Psoas muscle (tissue), 8 donors: ENCODE data around the gene RHBDL3. TPM values are rescaled to one million over a fixed set of nuclear protein-coding genes. Genes with fewer than 3 reads are reported as not detected.

Experiments used
- ATAC-seq, 4 donors: fragments of 200-7000 bp; cut with Tn5 transposase; one replicate each; pipeline ENCODE4 v1.9.1; 2020; ENCODE audit warnings: moderate library complexity in 3 of 4, mild to moderate bottlenecking in 2 of 4
- DNase-seq, 2 donors: peaks; one replicate each; pipeline ENCODE4 v3.0.0-alpha.2; 2020
- H3K27ac ChIP-seq: fragments of 200-600 bp; one replicate; pipeline ENCODE4 v1.8.0; 2022
- H3K27me3 ChIP-seq, 3 donors: fragments of 200-600 bp in 1 of 3; one replicate each; pipeline versions ENCODE4 v1.6.1 to v1.8.0; 2013 to 2022; ENCODE audit warnings: low read length in 2 of 3, mild to moderate bottlenecking in 2 of 3, moderate library complexity in 1 of 3; ENCODE audit not compliant: insufficient read depth in 3 of 3
- H3K36me3 ChIP-seq, 2 donors: fragments of 200-600 bp in 1 of 2; one replicate each; pipeline versions ENCODE4 v1.6.1 to v1.8.0; 2013 to 2022; ENCODE audit warnings: low read depth in 1 of 2, mild to moderate bottlenecking in 1 of 2, moderate library complexity in 1 of 2; ENCODE audit not compliant: insufficient read depth in 1 of 2
- H3K4me1 ChIP-seq: fragments of 200-600 bp; one replicate; pipeline ENCODE4 v1.8.0; 2022
- H3K4me3 ChIP-seq: fragments of 200-600 bp; one replicate; pipeline ENCODE4 v1.8.0; 2022; ENCODE audit warnings: mild to moderate bottlenecking
- H3K9me3 ChIP-seq: fragments of 200-600 bp; one replicate; pipeline ENCODE4 v1.8.0; 2022
- CTCF ChIP-seq: fragments of 200-600 bp; IDR thresholded peaks from one replicate; pipeline ENCODE4 v1.8.0; 2022; ENCODE audit warnings: antibody characterized with exemption
- WGBS, 3 donors: extraction: QIAGEN DNeasy Blood & Tissue Kit; methylation state at CpG; one replicate each; pipeline versions ENCODE4 v1.1.6 to v1.1.7; 2013; 5-methylcytosine and 5-hydroxymethylcytosine counted together
- intact Hi-C, 2 donors: fragments of 100-400 bp; cut with DNase I; formaldehyde crosslinking; loops; one replicate each; pipeline versions ENCODE4 v1.11.0 to v1.14.2; 2022
- polyA plus RNA-seq, 3 donors: library from polyadenylated mRNA; stranded (reverse); fragments of 200-250 nt; gene quantifications; one replicate each; pipeline ENCODE4 v1.2.3, GENCODE V29; 2013
- total RNA-seq, 4 donors: library from RNA; stranded (reverse); fragmentation: NEBNext Ultra II Directional in 2 of 4; extraction: Animal tissue kit (Norgen Biotek cat#: 25700) in 2 of 4; gene quantifications; one replicate each; pipeline versions ENCODE4 v1.2.1 to v1.2.4, GENCODE V29; 2021 to 2023
- donor health status: healthy with polysubstance abuse.
- donor health status: DM: no; HTN: no; CAD: no; lungs with moderate emphysema.
- donor health status: Bipolar disorder and iron deficiency.
- donor health status: healthy.
- donor health status: DM: yes; HTN: yes; CAD: no.
- donor health status: DM: no; HTN: no; CAD: no.
- donor health status: DM: no; HTN: no; CAD: no.
- donor health status: DM: yes; HTN: yes; CAD: no.

Gene RHBDL3
- total and polyA plus RNA-seq, 7 donors, result 0.04 to 0.19 (median 0.12) TPM; not detected in 1

GRCh38 chr17:32274643-32275042 is 9.0 kb downstream of the RHBDL3 start:
- Histone ChIP-seq H3K36me3 (no peaks in the 10 kb centered on the region), H3K4me3 (no peak overlapping the region), H3K27me3 (peaks cover 0 to 33% (median 5%) of the 10 kb centered on the region in 3 donors), H3K4me1 (no peaks in the 10 kb centered on the region), H3K9me3 (no peaks in the 10 kb centered on the region), H3K27ac (no peak overlapping the region)
- no peak for TF ChIP-seq CTCF
- ATAC-seq (no peak), DNase-seq (no peak)
- WGBS, 3 donors, result 76 to 87% (median 84%) methylated on average over 6 of the region's 6 CpGs
- intact Hi-C loops, result loop anchor here in 1 of 2 donors (5.0 kb wide), 1 partner anchor 38 kb away; no protein-coding TSS in a partner anchor

- H3K36me3 ChIP-seq, result no peaks in the 10 kb centered on the region
- peak in 3 of 4 donors; percentile 26 to 71 (median 34) for ATAC-seq
- H3K27me3 ChIP-seq, result peaks cover 0 to 27% (median 5%) of the 10 kb centered on the region in 3 donors
- peak; percentile 64 to 75 for DNase-seq
- H3K27ac ChIP-seq, result no peak overlapping the region
- no peak for TF ChIP-seq CTCF
- no peaks in the 10 kb centered on the region for H3K9me3 ChIP-seq
- intact Hi-C loops, result loop anchor here in 1 of 2 donors (5.0 kb wide), 1 partner anchor 37 kb away; no protein-coding TSS in a partner anchor
- WGBS, 3 donors, result 37 to 49% (median 46%) methylated on average over 19 of the region's 19 CpGs
- no peaks in the 10 kb centered on the region for H3K4me1 ChIP-seq
- no peak overlapping the region for H3K4me3 ChIP-seq
Observed at GRCh38 chr17:32275060-32276042, 9.7 kb downstream of the RHBDL3 start.

- DNase-seq (no peak), ATAC-seq (no peak)
- Histone ChIP-seq H3K4me1 (no peaks in the 10 kb centered on the region), H3K27ac (no peak overlapping the region), H3K27me3 (peaks cover 0 to 20% (median 5%) of the 10 kb centered on the region in 3 donors), H3K4me3 (no peak overlapping the region), H3K36me3 (no peaks in the 10 kb centered on the region), H3K9me3 (no peaks in the 10 kb centered on the region)
- TF ChIP-seq CTCF, result no peak
- WGBS, 3 donors, result 59 to 71% (median 70%) methylated on average over 4 of the region's 4 CpGs
- intact Hi-C loops, result loop anchor here in 1 of 2 donors (5.0 kb wide), 1 partner anchor 36 kb away; no protein-coding TSS in a partner anchor
Observed at GRCh38 chr17:32276171-32276601, 10.6 kb downstream of the RHBDL3 start.

GRCh38 chr17:32277284-32277683 is 11.7 kb downstream of the RHBDL3 start:
- Histone ChIP-seq H3K4me3 (no peak overlapping the region), H3K36me3 (no peaks in the 10 kb centered on the region), H3K27ac (no peak overlapping the region), H3K9me3 (no peaks in the 10 kb centered on the region), H3K4me1 (no peaks in the 10 kb centered on the region), H3K27me3 (peaks cover 0 to 10% (median 5%) of the 10 kb centered on the region in 3 donors)
- intact Hi-C loops, result loop anchor here in 1 of 2 donors (5.0 kb wide), 1 partner anchor 35 kb away; no protein-coding TSS in a partner anchor
- DNase-seq, result peak in 1 of 2 donors; percentile 54
- 38 to 58% (median 56%) methylated on average over 6 of the region's 6 CpGs for WGBS, 3 donors
- no peak for TF ChIP-seq CTCF
- peak in 1 of 4 donors; percentile 40 for ATAC-seq
